ENCODE measurements around the gene TNFRSF1B. TPM values are rescaled to one million over a fixed set of nuclear protein-coding genes. Genes with fewer than 3 reads are reported as not detected.
"Not testable (repeated sequence)": the region's sequence is repeated elsewhere in the genome, so short reads cannot be mapped to it uniquely, and the experiment has no call there.

TNFRSF1B gene
- polyA plus RNA-seq, 1 donor: 16.3 TPM

GRCh38 chr1:12224092-12224491 lies 57.3 kb downstream of the TNFRSF1B start:
- not testable (repeated sequence) for H3K36me3 ChIP-seq (ENCODE audit: control insufficient read depth, insufficient read depth, low read length); H3K27me3 ChIP-seq (ENCODE audit: control insufficient read depth, insufficient read depth, low read length); DNase-seq; H3K4me1 ChIP-seq (ENCODE audit: control insufficient read depth, insufficient read depth, low read length); H3K27ac ChIP-seq (ENCODE audit: low read length); H3K4me3 ChIP-seq (ENCODE audit: low read length); H3K9me3 ChIP-seq (ENCODE audit: control insufficient read depth, low read depth, low read length)
- WGBS (ENCODE audit: insufficient coverage, low lambda C conversion rate): no CpG with 5 or more reads among the region's 6 CpGs

GRCh38 chr1:12228979-12229378 lies 62.2 kb downstream of the TNFRSF1B start:
- no CpG with 5 or more reads among the region's 7 CpGs for WGBS (ENCODE audit: insufficient coverage, low lambda C conversion rate)
- Histone ChIP-seq H3K4me3 (ENCODE audit: low read length) (no peak overlapping the region), H3K4me1 (ENCODE audit: control insufficient read depth, insufficient read depth, low read length) (no peaks in the 10 kb centered on the region), H3K27ac (ENCODE audit: low read length) (no peak overlapping the region), H3K9me3 (ENCODE audit: control insufficient read depth, low read depth, low read length) (no peaks in the 10 kb centered on the region), H3K27me3 (ENCODE audit: control insufficient read depth, insufficient read depth, low read length) (no peaks in the 10 kb centered on the region), H3K36me3 (ENCODE audit: control insufficient read depth, insufficient read depth, low read length) (no peaks in the 10 kb centered on the region)
- no peak for DNase-seq

- Histone ChIP-seq H3K9me3 (ENCODE audit: control insufficient read depth, low read depth, low read length) (no peaks in the 10 kb centered on the region), H3K27ac (ENCODE audit: low read length) (no peak overlapping the region), H3K27me3 (ENCODE audit: control insufficient read depth, insufficient read depth, low read length) (no peaks in the 10 kb centered on the region), H3K36me3 (ENCODE audit: control insufficient read depth, insufficient read depth, low read length) (no peaks in the 10 kb centered on the region), H3K4me1 (ENCODE audit: control insufficient read depth, insufficient read depth, low read length) (no peaks in the 10 kb centered on the region), H3K4me3 (ENCODE audit: low read length) (no peak overlapping the region)
- no CpG with 5 or more reads among the region's 13 CpGs for WGBS (ENCODE audit: insufficient coverage, low lambda C conversion rate)
- DNase-seq: no peak
Observed at GRCh38 chr1:12229386-12229834, 62.6 kb downstream of the TNFRSF1B start.

- Histone ChIP-seq H3K27ac (ENCODE audit: low read length) (peak within 1 kb of the TSS; percentile 36), H3K4me3 (ENCODE audit: low read length) (peak within 1 kb of the TSS; percentile 99), H3K36me3 (ENCODE audit: control insufficient read depth, insufficient read depth, low read length) (peaks cover 5% of the 10 kb centered on the region), H3K4me1 (ENCODE audit: control insufficient read depth, insufficient read depth, low read length) (no peaks in the 10 kb centered on the region), H3K9me3 (ENCODE audit: control insufficient read depth, low read depth, low read length) (no peaks in the 10 kb centered on the region), H3K27me3 (ENCODE audit: control insufficient read depth, insufficient read depth, low read length) (no peaks in the 10 kb centered on the region)
- peak; percentile 74 to 80 for DNase-seq
- no CpG with 5 or more reads among the region's 77 CpGs for WGBS (ENCODE audit: insufficient coverage, low lambda C conversion rate)
Observed at GRCh38 chr1:12229835-12230548, 63.2 kb downstream of the TNFRSF1B start, which contains the start of gene VPS13D. TSS of gene VPS13D (plus strand) at chr1:12230030. CDS start at chr1:12234267, 4,237 bp downstream.

DNA sequence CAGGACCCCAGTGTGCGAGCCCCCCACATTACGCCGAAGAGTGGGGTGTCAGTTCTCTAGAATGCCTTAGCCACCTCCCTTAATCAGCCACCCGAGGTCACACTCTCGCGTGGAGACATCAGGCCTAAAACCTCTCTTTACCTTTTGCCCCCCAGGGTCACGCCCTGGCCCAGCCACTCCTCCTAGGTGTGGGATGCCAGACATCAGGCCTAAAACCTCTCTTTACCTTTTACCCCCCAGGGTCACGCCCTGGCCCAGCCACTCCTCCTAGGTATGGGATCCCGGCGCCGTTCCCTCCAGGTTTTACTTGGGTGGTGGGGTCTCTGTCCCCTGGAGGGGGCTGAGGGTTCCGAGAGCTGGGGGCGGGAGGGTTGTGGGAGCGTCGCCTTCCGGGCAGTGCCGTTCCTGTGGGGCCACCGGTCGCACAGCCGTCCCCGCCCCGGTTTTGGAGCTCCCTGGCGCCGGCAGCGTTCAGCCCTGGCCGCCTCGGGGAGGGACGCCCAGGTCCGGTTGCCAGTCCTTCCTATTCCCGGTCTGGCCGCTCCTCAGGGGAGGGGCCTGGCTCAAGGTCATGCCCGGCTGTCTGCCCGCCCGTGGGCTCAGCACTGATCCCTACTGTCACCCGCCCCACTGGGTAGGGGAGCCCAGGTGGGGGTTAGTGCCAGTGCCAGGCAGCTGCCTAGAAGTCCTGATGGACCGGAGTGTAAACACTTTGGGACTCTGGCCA lies 63.9 kb downstream of the TNFRSF1B start:
- Histone ChIP-seq H3K27me3 (ENCODE audit: control insufficient read depth, insufficient read depth, low read length) (no peaks in the 10 kb centered on the region), H3K36me3 (ENCODE audit: control insufficient read depth, insufficient read depth, low read length) (peaks cover 7% of the 10 kb centered on the region), H3K4me1 (ENCODE audit: control insufficient read depth, insufficient read depth, low read length) (no peaks in the 10 kb centered on the region), H3K9me3 (ENCODE audit: control insufficient read depth, low read depth, low read length) (no peaks in the 10 kb centered on the region), H3K4me3 (ENCODE audit: low read length) (peak overlapping the region; percentile 99), H3K27ac (ENCODE audit: low read length) (peak overlapping the region; percentile 36)
- no CpG with 5 or more reads among the region's 36 CpGs for WGBS (ENCODE audit: insufficient coverage, low lambda C conversion rate)
- DNase-seq: peak in 1 of 2 donors; percentile 44

GRCh38 chr1:12231276-12231595 lies 64.4 kb downstream of the TNFRSF1B start:
- DNase-seq: no peak
- Histone ChIP-seq H3K4me3 (ENCODE audit: low read length) (peak overlapping the region; percentile 99), H3K36me3 (ENCODE audit: control insufficient read depth, insufficient read depth, low read length) (peaks cover 11% of the 10 kb centered on the region), H3K9me3 (ENCODE audit: control insufficient read depth, low read depth, low read length) (no peaks in the 10 kb centered on the region), H3K4me1 (ENCODE audit: control insufficient read depth, insufficient read depth, low read length) (no peaks in the 10 kb centered on the region), H3K27ac (ENCODE audit: low read length) (no peak overlapping the region), H3K27me3 (ENCODE audit: control insufficient read depth, insufficient read depth, low read length) (no peaks in the 10 kb centered on the region)
- WGBS (ENCODE audit: insufficient coverage, low lambda C conversion rate): no CpG with 5 or more reads among the region's 4 CpGs

GRCh38 chr1:12232221-12232620 lies 65.4 kb downstream of the TNFRSF1B start:
- no peak for DNase-seq
- H3K27ac ChIP-seq (ENCODE audit: low read length): no peak overlapping the region
- H3K4me1 ChIP-seq (ENCODE audit: control insufficient read depth, insufficient read depth, low read length): no peaks in the 10 kb centered on the region
- H3K36me3 ChIP-seq (ENCODE audit: control insufficient read depth, insufficient read depth, low read length): peaks cover 12% of the 10 kb centered on the region
- H3K27me3 ChIP-seq (ENCODE audit: control insufficient read depth, insufficient read depth, low read length): no peaks in the 10 kb centered on the region
- no peaks in the 10 kb centered on the region for H3K9me3 ChIP-seq (ENCODE audit: control insufficient read depth, low read depth, low read length)
- no peak overlapping the region for H3K4me3 ChIP-seq (ENCODE audit: low read length)
- WGBS (ENCODE audit: insufficient coverage, low lambda C conversion rate): no CpG with 5 or more reads among the region's 2 CpGs

- Histone ChIP-seq H3K4me3 (ENCODE audit: low read length) (no peak overlapping the region), H3K4me1 (ENCODE audit: control insufficient read depth, insufficient read depth, low read length) (no peaks in the 10 kb centered on the region), H3K27ac (ENCODE audit: low read length) (no peak overlapping the region), H3K27me3 (ENCODE audit: control insufficient read depth, insufficient read depth, low read length) (no peaks in the 10 kb centered on the region), H3K36me3 (ENCODE audit: control insufficient read depth, insufficient read depth, low read length) (peaks cover 42% of the 10 kb centered on the region), H3K9me3 (ENCODE audit: control insufficient read depth, low read depth, low read length) (no peaks in the 10 kb centered on the region)
- DNase-seq: no peak
- 100% methylated on average over 1 of the region's 2 CpGs for WGBS (ENCODE audit: insufficient coverage, low lambda C conversion rate)
Observed at GRCh38 chr1:12244078-12244477, 77.3 kb downstream of the TNFRSF1B start.

DNA sequence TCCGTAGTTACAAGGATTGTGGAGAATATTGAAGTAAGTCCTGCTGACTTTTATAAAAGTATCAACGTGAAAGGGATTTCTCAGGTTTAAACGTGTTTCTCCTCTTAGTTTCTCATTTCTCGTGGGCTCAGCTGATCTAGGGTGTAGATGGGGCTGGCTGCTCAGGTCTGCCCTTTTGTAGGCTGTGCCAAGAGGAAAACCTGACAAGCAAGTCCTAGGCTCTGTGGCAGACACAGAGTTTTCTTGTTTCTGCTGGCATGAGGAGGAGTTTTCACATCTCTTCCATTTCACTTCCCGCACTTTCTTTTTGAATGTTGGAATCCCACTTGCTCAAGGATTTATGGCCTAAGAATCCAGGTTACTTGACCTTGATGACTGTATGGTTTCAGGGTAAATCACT lies 77.8 kb downstream of the TNFRSF1B start:
- DNase-seq: no peak
- H3K4me1 ChIP-seq (ENCODE audit: control insufficient read depth, insufficient read depth, low read length): no peaks in the 10 kb centered on the region
- H3K4me3 ChIP-seq (ENCODE audit: low read length): no peak overlapping the region
- H3K27ac ChIP-seq (ENCODE audit: low read length): no peak overlapping the region
- WGBS (ENCODE audit: insufficient coverage, low lambda C conversion rate): no CpG with 5 or more reads among the region's 5 CpGs
- peaks cover 47% of the 10 kb centered on the region for H3K36me3 ChIP-seq (ENCODE audit: control insufficient read depth, insufficient read depth, low read length)
- no peaks in the 10 kb centered on the region for H3K9me3 ChIP-seq (ENCODE audit: control insufficient read depth, low read depth, low read length)
- no peaks in the 10 kb centered on the region for H3K27me3 ChIP-seq (ENCODE audit: control insufficient read depth, insufficient read depth, low read length)

DNA sequence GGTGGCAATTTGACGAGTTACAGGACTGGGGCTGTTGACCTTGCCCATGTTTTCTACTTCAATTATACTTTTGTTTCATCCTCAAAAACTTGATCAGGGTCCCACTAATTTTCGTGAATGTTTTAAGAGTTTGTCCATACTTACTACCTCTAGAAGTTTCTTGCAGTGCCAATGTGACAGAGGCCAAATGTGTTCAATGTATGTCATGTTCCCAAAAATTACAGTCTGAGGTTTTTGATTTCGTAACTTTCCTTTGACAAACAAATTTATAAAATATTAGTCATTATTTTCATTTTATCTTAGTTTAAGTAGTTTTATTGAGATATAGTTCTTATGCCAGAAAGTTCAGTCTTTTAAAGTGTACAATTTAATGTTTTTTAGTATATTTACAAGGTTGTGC lies 78.3 kb downstream of the TNFRSF1B start:
- Histone ChIP-seq H3K4me3 (ENCODE audit: low read length) (no peak overlapping the region), H3K36me3 (ENCODE audit: control insufficient read depth, insufficient read depth, low read length) (peaks cover 52% of the 10 kb centered on the region)
- 50% methylated on average over 2 of the region's 3 CpGs for WGBS (ENCODE audit: insufficient coverage, low lambda C conversion rate)

More for the DNA sequence above, 78.3 kb downstream of the TNFRSF1B start:
- no peak for DNase-seq
- no peak overlapping the region for H3K27ac ChIP-seq (ENCODE audit: low read length)
- no peaks in the 10 kb centered on the region for H3K9me3 ChIP-seq (ENCODE audit: control insufficient read depth, low read depth, low read length)
- no peaks in the 10 kb centered on the region for H3K27me3 ChIP-seq (ENCODE audit: control insufficient read depth, insufficient read depth, low read length)
- no peaks in the 10 kb centered on the region for H3K4me1 ChIP-seq (ENCODE audit: control insufficient read depth, insufficient read depth, low read length)
